GM19467 (cell line): ENCODE data around the gene MID1.
A peak's percentile ranks its signal among the peaks of the same experiment; 100 is the strongest.
"Not testable (repeated sequence)": the region's sequence is repeated elsewhere in the genome, so short reads cannot be mapped to it uniquely, and the experiment has no call there.

Experiments
- ATAC-seq: cut with Tn5 transposase; IDR thresholded peaks from one replicate; pipeline ENCODE4 v1.9.1; 2021; ENCODE audit warnings: mild to moderate bottlenecking, moderate library complexity; ENCODE audit not compliant: unreplicated experiment

MID1 gene

DNA sequence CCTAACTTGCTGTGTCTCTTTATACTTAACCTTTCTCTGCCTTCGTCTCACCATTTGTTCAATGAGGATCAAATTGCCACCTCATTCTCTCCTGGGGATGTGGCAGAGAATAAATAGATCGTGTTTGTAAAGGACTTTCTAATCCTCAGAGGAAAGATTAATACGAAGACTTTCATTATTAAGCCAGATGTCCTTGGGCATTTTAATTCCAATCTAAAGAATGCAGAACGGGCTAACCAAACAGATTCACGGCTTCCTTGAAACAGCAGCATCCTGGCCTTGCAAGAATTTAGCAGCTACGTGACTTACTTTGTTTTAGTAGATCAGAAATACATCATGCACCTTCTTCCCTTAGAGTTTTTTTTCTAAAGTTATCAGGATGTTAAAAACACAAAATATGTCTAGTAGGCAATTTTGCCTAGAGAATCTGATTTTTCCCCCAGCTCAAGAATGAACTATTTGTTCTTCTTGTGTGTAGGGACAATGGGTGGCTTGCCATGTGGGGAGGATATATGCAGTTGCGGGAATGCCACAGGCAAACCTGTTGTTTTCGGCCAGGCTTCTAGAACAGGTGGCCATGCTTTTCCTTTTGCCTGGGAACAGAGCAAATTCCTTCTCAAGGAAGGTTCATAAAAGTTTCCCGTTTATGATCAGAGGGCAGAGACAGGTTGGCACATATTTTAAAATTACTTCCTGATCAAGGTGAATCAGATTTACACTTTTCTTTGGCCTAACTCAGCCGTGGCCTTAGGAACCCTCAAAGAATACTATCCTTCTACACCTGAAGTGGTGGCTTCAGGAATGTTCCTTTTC, 3.0 kb downstream of the MID1 start:
- ATAC-seq, result no peak

DNA sequence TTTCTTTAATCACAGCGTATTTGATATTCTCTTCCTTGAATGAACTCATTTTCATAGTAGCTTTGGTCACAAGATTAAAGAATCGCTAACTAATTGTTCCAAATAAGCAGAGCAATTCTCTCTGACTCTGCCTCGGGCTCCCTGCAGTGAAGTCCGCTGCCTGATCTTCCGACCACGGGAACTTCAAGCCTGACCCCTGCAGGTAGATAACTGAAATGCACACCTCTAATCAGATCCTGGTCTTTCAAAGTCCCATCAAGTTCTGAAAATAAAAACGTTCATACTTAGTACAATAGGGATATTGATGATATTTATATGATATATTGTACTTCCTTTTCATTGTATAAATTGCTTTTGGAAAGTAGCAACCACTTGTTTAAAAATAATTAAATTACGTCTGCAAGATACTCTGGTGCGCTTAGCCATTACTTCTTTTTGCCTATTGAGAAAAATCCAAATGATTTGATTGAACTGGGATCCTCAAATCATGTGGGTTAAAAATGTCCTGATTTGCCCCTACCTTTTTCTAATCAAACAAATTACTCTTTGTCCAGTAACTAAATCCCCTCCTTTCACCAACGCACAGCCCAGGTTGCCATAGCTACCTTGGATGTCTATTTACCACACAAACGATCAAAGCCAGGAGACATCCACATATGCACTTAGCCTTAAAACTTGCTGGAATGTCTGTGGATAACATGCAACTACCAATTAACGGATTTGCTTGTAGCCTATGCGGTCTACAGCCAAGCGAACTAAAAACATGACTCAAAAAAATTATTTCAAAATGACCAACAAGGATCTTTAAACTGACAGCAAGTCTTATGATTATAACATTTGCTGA, 4.2 kb downstream of the MID1 start:
- ATAC-seq, result peak; percentile 73

DNA sequence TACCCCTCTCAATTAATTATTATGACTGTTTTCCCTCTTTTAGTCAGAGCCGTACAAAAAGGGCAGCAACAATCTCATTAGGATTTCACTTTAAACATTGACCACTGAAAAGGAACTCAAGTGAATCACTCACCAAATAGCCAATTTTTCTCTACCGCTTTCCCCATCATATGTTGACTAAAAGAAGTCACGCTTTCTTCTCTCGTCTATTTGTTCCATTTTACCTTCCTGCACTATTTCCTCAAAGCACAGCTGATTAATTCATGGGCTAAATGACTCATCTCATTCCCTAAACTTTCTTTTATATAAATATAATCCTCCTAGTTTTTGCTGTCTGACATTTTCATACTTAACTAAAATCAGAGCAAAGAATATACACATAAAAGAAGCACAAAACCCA, 8.2 kb downstream of the MID1 start:
- ATAC-seq, result no peak

DNA sequence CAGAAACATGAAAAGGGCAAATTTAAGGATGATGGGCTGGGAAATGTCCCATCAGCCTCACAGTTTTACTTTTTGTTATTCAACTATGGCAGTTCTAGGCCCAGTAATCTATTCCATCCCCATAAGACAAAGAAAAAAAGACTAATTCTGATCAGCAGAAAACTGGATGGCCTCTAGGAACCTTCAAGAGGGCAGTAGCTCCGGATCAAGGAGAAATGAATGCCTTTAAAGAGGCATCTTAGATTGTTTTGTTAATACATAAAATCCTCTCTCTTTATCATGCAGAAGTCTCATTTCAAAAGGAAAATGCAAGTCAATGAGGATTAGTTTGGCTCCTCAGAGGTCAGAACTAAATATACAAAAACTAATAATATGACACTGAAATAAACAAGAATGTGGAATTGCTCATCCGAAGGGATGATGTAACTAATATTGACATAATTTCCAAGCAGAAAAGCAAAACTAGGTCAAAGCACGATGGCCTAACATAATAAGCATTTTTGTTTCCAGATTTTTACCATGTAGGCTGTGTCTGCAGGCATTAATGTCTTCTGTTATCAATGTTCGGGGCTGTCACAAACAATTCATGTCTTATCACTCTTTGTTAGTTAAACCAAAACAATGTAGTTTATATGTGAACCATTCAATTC, 8.8 kb downstream of the MID1 start:
- ATAC-seq, result no peak

DNA sequence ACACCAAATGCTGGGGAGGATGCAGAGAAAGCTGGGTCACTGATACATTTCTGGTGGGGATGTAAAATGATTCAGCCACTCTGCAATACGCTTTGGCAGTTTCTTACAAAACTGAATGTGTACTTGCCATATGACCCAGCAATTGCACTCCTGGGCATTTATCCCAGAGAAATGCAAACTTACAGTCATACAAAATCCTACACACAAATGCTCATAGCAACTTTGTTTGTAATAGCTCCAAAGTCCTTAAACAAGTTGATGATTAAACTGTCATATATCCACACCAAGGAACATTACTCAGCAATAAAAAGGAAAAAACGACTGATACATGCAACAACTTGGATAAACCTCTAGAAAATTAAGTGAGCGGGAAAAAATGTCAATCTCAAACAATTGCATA, 12.3 kb downstream of the MID1 start:
- no peak for ATAC-seq

DNA sequence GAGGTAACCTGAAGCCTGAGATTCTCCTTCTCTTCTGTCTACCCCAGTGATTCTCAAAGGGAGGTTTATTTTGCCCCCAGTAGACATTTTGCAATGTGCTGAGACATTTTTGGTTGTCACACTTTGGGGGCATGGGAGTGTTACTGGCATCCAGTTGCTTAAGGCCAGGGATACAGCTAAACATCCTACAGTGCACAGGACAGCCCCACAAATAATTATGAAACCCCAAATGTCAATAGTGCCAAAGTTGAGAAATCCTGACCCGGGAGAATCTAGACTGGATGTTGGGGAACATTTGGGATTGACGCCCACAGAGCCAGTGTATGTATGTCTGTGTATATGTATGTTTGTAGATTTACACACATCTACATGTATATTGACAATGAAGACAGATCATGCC, 13.2 kb downstream of the MID1 start:
- no peak for ATAC-seq

DNA sequence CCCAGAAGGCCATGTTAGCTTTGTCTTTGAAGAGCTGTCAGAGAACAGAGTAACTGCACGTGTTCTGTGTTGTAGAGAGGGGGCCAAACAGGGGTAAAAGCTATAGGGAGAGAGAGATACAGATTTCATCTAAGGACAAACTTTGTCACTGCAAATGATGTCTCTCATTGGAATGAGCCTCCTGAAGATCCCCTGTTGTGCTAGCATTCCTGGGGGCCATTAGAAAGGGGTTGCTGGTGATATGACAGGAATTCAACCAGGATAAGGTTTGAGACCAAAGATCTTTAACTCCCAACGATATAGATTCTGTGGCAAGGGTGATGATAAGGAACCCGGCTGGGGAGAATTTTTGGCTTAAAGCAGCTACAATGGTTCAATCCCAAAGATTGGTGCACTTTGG, 16.8 kb downstream of the MID1 start:
- ATAC-seq, result no peak

DNA sequence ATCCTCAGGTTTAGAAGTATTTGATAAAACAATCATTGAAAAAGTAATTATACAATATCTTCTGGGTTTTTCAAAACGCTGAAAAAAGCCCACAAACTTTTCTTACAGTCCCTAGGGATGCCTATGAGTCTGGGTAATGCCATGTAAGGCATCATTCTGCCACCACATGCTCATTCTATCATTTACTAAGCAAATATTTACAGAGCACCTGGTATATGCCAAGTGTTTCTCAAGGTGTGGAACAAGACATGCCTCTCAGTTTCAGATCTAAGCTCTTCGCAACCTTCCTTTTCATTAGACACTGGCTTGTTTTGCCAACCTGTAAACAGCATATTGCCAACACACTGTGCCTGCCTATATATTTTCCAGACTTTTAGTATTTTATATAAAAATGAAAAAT, 17.7 kb downstream of the MID1 start:
- ATAC-seq, result no peak

DNA sequence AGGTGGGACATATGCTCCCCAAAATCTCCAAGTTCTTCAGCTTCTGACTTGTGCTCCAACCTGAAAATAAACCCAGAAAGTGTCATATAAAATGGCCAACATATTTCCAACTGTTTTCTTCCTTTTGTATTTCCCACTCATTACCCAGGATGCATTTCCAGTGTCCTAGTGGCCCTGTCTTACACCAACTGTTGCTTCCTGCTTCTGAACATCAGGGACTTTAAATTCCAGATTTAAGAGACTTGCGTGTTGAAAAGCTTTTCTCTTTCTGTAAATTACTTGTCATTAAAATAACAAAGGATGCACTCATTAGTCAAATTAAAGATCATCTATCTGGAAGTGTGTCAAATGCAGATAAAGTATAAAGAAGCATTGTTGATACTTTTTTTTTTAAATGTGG, 19.9 kb downstream of the MID1 start:
- ATAC-seq, result no peak

DNA sequence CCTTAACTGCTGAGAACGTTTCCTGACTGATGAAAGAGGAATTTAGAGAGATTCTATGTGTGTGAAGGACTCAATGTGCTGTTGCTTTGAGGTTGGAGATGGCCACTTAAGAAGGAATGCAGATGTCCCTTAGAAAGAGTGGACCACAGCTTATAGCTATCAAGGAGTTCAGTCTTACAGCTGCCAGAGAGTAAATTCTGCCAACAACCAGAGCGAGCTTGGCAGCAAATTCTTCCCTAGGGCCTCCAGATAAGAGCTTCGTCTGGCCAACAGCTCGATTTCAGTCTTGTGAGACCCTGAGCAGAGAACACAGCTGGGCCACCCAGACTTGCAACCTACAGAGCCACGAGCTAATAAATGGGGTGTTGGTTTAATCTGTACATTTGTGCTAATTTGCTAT, 21.8 kb downstream of the MID1 start:
- ATAC-seq, result no peak

DNA sequence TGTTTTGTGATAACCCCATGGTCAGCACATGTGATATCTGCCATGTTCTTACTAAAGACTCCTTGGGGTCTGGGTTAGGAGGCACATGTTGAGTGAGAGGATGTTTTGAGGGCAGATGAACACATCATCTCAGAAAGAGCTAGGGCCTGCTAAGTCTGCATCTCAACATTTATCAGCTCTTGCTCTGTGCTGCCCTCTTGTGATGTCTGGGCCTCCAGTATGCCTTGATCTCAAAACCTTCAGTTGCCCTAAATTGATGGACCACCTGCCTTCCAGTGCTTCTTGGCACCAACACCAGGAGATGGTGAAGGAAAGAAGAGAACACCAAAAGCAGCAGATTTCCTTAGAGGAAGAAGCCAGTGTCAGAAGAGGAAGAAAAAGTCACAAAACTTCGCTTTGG, 22.5 kb downstream of the MID1 start:
- ATAC-seq, result no peak

DNA sequence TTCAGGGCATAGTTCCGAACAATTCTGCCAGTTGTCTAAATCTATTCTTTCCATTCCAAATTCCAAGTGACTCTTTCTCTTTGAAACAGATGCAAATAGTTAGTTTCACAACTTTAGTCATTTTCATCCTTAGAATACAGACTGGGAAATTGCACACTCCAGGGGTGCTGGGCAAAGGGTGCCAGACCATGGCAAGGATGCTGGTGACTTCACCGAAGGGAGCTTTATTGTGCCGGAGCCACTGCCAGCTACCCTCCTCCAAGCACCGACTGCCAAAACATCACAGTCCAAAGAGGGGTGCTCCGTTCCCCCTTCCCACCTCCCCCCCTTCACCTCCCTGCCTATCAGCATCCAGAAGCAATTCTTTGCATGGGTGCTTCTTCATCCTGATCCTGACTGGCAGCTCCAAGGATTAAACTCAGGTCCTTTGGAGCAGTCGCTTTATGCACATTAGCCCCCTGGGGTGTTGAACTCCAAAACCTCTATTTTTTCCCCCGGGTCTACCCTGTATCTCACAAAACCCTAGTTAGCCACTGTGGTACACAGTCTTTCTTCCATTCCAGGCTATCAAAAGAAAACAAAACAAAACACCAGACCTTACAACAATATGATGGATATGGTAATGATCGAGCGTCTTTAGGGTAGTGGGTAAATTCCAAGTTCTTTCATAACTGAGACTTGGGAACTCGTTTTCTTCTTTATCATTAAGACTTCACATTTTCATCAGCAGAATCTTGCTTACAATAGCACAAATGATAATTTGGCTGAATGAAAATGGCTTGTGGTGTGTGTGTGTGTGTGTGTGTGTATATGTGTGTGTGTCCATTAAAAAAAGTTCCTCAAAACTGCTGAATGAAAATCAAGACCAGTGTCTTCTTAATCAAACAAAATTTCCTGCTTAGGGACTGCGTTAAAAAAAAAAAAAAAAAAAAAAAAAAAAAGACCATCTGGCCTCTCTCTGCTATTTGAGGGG, 28.7 kb downstream of the MID1 start:
- ATAC-seq, result no peak

DNA sequence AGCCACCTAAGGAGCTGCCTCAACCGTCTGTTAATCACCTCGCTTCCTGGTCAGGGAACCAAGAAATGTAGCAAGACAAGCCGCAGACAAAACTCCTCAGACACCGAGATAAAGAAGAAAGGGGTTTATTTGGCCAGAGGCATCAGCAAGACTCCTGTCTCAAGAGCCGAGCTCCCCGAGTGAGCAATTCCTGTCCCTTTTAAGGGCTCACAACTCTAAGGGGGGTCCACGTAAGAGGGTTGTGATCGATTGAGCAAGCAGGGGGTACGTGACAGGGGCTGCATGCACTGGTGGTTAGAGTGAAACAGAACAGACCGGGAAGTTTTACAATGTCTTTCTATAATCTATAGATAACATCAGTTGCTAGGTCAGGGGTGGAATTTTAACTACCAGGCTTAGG, 30.6 kb downstream of the MID1 start:
- not testable (repeated sequence) for ATAC-seq

DNA sequence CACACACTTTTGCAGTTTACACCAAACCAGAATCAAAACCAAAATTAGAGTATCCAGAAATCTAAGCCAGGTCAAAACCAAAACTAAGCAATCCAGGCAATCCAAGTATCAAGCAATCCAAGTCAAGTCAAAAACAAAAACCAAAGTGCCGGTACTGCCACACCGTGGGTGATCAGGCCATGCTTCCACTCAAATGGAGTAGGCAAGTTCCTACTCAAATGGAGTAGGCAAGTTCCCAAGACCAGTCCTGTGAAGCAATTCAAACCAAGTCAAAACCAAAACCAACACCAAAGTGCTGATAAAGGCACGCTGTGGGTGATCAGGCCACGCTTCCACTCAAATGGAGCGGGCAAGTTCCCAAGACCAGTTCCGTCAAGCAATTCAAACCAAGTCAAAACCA, 31.3 kb downstream of the MID1 start:
- ATAC-seq, result no peak

DNA sequence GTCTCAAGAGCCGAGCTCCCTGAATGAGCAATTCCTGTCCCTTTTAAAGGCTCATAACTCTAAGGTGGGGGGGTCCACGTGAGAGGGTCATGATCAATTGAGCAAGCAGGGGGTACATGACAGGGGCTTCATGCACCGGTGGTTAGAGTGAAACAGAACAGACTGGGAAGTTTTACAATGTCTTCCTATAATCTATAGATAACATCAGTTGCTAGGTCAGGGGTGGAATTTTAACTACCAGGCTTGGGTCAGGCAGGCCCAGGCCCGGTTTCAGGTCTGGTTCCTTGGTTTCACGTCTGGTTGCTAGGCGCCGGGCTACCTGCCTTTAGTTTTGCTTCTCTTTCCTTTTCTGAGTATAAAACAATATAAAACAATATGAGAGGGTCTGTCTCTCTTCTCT, 35.5 kb downstream of the MID1 start:
- not testable (repeated sequence) for ATAC-seq

DNA sequence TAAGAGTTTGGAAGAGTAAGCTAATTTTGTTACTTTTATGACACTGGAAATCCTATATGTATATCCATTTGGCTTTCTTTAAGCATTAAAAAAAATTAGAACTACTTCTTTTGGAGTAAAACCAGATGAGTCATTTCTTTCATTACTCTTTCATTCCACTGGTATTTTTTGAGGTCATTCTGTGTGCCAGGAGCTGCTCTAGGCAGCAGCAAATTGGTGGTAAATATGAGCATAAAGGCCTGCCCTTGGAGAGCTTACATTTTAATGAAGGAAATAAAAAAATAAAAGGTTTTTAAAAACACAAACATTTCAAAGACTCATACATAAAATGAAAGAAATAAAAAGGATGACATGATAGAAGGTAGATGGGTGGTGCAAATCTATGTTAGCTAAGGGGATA, 37.4 kb downstream of the MID1 start:
- ATAC-seq, result no peak

DNA sequence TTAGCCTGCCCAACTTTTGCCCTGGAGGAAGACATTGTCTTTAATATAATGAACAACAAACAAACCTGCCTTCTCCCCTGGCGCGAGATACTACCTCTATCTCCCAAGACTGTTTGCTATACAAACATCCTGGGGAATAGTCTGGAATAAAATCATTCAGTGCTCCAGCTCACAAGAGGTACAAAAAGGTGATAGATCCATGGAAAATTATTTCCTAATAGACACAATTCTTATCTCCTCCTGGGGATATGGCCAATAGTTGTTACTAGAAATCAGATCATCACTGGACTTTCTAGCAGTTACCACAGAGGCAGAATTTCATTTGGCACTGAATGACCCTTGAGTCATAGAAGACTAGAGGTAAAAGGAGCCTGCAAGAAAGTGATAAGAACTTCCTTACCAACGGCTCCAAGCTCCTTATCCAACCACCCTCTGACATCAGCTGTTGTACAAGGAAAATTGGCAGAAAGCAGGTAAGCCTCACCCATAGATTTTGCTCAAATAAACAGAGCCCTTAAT, 38.1 kb downstream of the MID1 start:
- no peak for ATAC-seq

DNA sequence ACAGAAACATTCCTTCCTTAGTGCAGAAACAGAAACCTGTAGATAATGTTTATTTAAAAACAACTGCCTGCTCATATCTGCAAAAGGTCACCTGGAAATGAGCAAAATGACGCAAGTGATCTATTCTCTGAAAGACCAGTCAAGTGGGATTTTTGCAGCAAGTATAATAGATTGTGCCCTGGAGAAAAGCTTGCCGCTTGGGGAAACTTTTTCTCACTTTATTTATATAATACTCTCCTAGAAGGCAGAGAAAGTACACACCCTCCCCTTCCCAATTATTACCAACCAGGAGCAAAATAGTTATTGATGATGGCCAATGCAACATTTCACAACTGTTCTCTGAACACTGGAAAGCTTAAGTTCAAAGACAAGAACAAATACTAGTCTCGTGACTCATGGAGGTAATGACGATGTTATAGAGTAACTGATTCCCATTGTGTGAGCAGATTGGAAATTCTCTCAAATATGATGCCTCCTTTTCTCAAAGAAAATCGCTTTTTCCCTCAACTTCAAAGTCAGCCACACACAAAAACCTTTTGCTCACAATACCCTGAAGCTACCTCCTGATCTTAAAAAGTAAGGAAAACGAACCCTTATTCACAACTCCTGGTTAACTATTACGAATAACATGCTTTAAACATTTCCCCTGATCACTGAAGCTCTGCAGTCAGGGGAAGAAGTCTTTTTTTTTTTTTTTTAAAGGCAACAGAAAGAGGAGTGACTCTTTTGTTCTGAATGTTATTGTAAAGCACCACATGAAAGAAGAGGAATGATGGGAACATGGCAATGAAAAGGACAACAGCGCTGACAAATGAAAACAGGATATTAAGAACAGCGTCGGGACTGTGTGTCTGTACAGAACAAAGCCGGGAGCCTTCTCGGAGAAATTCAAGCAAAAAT, 41.0 kb downstream of the MID1 start:
- no peak for ATAC-seq

DNA sequence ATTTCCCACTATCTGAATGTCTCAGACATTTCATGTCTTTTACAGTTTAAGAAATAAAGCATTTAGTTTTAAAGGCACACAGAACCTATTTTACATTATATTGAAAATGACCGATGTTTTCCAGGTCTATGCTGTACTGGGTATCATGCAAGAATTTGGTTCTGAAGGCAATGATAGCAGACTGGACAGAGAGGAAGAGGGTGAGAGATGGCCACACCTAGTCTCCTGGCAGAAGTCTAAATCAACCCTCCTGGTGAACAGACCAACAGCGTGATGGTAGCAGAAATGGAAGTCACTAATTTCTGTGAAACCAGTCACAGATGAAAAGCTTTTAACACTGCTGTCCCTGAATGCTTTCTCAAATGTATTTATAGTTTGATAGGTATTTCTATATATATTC, 41.9 kb downstream of the MID1 start:
- ATAC-seq, result no peak
